Fibroblast of villous mesenchyme (primary cell): ENCODE measurements around the gene RTN4. TPM values are rescaled to one million over a fixed set of nuclear protein-coding genes. Genes with fewer than 3 reads are reported as not detected.

Experiments
- DNase-seq: peaks from one replicate; pipeline ENCODE4 v3.0.0-alpha.2; 2010; ENCODE audit warnings: low read depth
- H3K4me3 ChIP-seq: 2 replicates; pipeline ENCODE4 v1.5.1; 2011; ENCODE audit warnings: low read depth, mild to moderate bottlenecking, low read length
- CTCF ChIP-seq: IDR thresholded peaks from 2 replicates; pipeline ENCODE4 v1.5.1; 2012; ENCODE audit warnings: low read depth, mild to moderate bottlenecking, low read length; ENCODE audit not compliant: insufficient read depth
- total RNA-seq: library from RNA; depleted of rRNA; stranded (reverse); fragments of >200 nt; gene quantifications from 2 replicates; pipeline ENCODE4 v1.2.3, GENCODE V29; 2012

Gene RTN4
- total RNA-seq, 1 donor = 262 TPM

GRCh38 chr2:54969940-54970338 lies 80.3 kb downstream of the RTN4 start:
- no peak for TF ChIP-seq CTCF
- DNase-seq = no peak
- no peak overlapping the region for H3K4me3 ChIP-seq

GRCh38 chr2:54969295-54969939 lies 80.8 kb downstream of the RTN4 start:
- no peak for DNase-seq
- H3K4me3 ChIP-seq = no peak overlapping the region
- TF ChIP-seq CTCF = no peak

- no peak overlapping the region for H3K4me3 ChIP-seq
- DNase-seq = no peak
- no peak for TF ChIP-seq CTCF
Observed at GRCh38 chr2:54968561-54969218, 81.6 kb downstream of the RTN4 start.

- no peak for TF ChIP-seq CTCF
Observed at GRCh38 chr2:54967759-54968365, 82.4 kb downstream of the RTN4 start.

GRCh38 chr2:54967269-54967668 lies 83.0 kb downstream of the RTN4 start:
- no peak for DNase-seq
- TF ChIP-seq CTCF = no peak
- no peak overlapping the region for H3K4me3 ChIP-seq

More at GRCh38 chr2:54967759-54968365, 82.4 kb downstream of the RTN4 start:
- DNase-seq = no peak
- H3K4me3 ChIP-seq = no peak overlapping the region

GRCh38 chr2:54966837-54967236 lies 83.4 kb downstream of the RTN4 start:
- DNase-seq = no peak
- TF ChIP-seq CTCF = no peak
- H3K4me3 ChIP-seq = no peak overlapping the region
